Ascending aorta (tissue), 2 donors: ENCODE data around the gene LTBP1. TPM values are rescaled to one million over a fixed set of nuclear protein-coding genes. Genes with fewer than 3 reads are reported as not detected.

Experiments
- DNase-seq, 2 donors: peaks; one replicate each; pipeline ENCODE4 v3.0.0-alpha.2; 2019; ENCODE audit warnings: low spot score in 2 of 2
- H3K27ac ChIP-seq, 2 donors: fragments of 200-600 bp; sonication (generic); one replicate each; pipeline ENCODE4 v1.5.1; 2016 to 2017; ENCODE audit warnings: mild to moderate bottlenecking in 1 of 2
- H3K27me3 ChIP-seq: fragments of 200-600 bp; sonication (generic); one replicate; pipeline ENCODE4 v1.5.1; 2017
- H3K36me3 ChIP-seq, 2 donors: fragments of 200-600 bp; sonication (generic); one replicate each; pipeline ENCODE4 v1.5.1; 2016
- H3K4me1 ChIP-seq, 2 donors: fragments of 200-600 bp; sonication (generic); one replicate each; pipeline ENCODE4 v1.5.1; 2016 to 2017; ENCODE audit warnings: mild to moderate bottlenecking in 1 of 2
- H3K4me3 ChIP-seq, 2 donors: fragments of 200-600 bp; sonication (generic); one replicate each; pipeline ENCODE4 v1.5.1; 2016 to 2017; ENCODE audit warnings: mild to moderate bottlenecking in 1 of 2
- H3K9me3 ChIP-seq, 2 donors: fragments of 200-600 bp; sonication (generic); one replicate each; pipeline ENCODE4 v1.5.1; 2016
- intact Hi-C: fragments of 100-400 bp; cut with DNase I; formaldehyde crosslinking; loops from one replicate; pipeline ENCODE4 v1.15.1; 2023
- total RNA-seq: library from RNA; depleted of rRNA; stranded (reverse); fragments of >200 nt; gene quantifications from one replicate; pipeline ENCODE4 v1.1.0, GENCODE V29; 2016
- TF ChIP-seq, protein P1 (sequence below), 3 experiments: fragments of 200-600 bp in 2 of 3; fragments of 450-650 bp in 1 of 3; sonication (generic) in 2 of 3; IDR thresholded peaks; one replicate each; pipeline ENCODE4 v1.5.1; 2016 to 2019; ENCODE audit warnings: antibody characterized with exemption in 3 of 3, mild to moderate bottlenecking in 1 of 3, moderate library complexity in 1 of 3

Gene LTBP1
- total RNA-seq, 1 donor from 2014 or later = 295 TPM

DNA sequence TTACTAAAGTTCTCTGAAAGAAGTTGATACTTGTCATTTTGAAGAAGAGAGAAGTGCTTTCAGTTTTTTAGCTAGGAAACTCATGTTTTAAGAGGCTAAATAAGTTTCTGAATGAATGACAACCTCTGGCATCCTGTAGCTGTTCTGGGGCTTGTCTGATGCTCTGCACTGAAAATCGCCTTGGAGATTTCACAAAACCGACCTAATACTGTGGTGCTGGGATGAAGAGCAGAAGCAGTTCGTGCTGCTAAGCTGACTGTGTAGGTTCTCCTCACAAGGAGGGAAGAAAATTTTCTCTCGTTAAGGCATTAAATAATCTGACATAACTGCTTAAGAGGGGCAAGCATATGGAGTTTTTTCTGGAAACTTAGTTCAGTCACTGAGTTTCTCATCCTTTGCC, 193.2 kb downstream of the LTBP1 start:
- H3K4me3 ChIP-seq = peak overlapping the region in 1 of 2 donors; percentile 37
- no peaks in the 10 kb centered on the region for H3K9me3 ChIP-seq
- DNase-seq = no peak
- TF ChIP-seq, protein P1, sequence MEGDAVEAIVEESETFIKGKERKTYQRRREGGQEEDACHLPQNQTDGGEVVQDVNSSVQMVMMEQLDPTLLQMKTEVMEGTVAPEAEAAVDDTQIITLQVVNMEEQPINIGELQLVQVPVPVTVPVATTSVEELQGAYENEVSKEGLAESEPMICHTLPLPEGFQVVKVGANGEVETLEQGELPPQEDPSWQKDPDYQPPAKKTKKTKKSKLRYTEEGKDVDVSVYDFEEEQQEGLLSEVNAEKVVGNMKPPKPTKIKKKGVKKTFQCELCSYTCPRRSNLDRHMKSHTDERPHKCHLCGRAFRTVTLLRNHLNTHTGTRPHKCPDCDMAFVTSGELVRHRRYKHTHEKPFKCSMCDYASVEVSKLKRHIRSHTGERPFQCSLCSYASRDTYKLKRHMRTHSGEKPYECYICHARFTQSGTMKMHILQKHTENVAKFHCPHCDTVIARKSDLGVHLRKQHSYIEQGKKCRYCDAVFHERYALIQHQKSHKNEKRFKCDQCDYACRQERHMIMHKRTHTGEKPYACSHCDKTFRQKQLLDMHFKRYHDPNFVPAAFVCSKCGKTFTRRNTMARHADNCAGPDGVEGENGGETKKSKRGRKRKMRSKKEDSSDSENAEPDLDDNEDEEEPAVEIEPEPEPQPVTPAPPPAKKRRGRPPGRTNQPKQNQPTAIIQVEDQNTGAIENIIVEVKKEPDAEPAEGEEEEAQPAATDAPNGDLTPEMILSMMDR (IDR thresholded peaks at IDR 0.05) = no peak
- H3K4me1 ChIP-seq = peaks cover 6 to 56% of the 10 kb centered on the region in 2 donors
- peak overlapping the region; percentile 62 to 69 for H3K27ac ChIP-seq
- H3K36me3 ChIP-seq = peaks cover 0 to 8% of the 10 kb centered on the region in 2 donors
- no peaks in the 10 kb centered on the region for H3K27me3 ChIP-seq
- intact Hi-C loops = loop anchor here (10.0 kb wide), 2 partner anchors 135 to 225 kb away; no protein-coding TSS in a partner anchor

GRCh38 chr2:33141476-33141875, 194.7 kb downstream of the LTBP1 start:
- no peaks in the 10 kb centered on the region for H3K9me3 ChIP-seq
- H3K4me1 ChIP-seq = peaks cover 12 to 70% of the 10 kb centered on the region in 2 donors
- intact Hi-C loops = no loop called here
- H3K4me3 ChIP-seq = peak overlapping the region in 1 of 2 donors; percentile 20
- no peaks in the 10 kb centered on the region for H3K27me3 ChIP-seq
- TF ChIP-seq, protein P1 (IDR thresholded peaks at IDR 0.05) = no peak
- peaks cover 0 to 8% of the 10 kb centered on the region in 2 donors for H3K36me3 ChIP-seq
- peak overlapping the region; percentile 83 to 86 for H3K27ac ChIP-seq
- no peak for DNase-seq

GRCh38 chr2:33142810-33143209, 196.1 kb downstream of the LTBP1 start:
- peak overlapping the region; percentile 83 to 86 for H3K27ac ChIP-seq

GRCh38 chr2:33144243-33144642, 197.5 kb downstream of the LTBP1 start:
- Histone ChIP-seq H3K4me3 (no peak overlapping the region), H3K27me3 (no peaks in the 10 kb centered on the region), H3K9me3 (no peaks in the 10 kb centered on the region), H3K4me1 (peaks cover 6 to 72% of the 10 kb centered on the region in 2 donors), H3K36me3 (peaks cover 5 to 14% of the 10 kb centered on the region in 2 donors), H3K27ac (peak overlapping the region; percentile 83 to 86)
- no peak for DNase-seq
- intact Hi-C loops = no loop called here
- TF ChIP-seq, protein P1 (IDR thresholded peaks at IDR 0.05) = no peak

More at GRCh38 chr2:33142810-33143209, 196.1 kb downstream of the LTBP1 start:
- Histone ChIP-seq H3K9me3 (no peaks in the 10 kb centered on the region), H3K36me3 (peaks cover 2 to 10% of the 10 kb centered on the region in 2 donors), H3K27me3 (no peaks in the 10 kb centered on the region), H3K4me1 (peaks cover 10 to 79% of the 10 kb centered on the region in 2 donors), H3K4me3 (peak overlapping the region in 1 of 2 donors; percentile 20)
- TF ChIP-seq, protein P1 (IDR thresholded peaks at IDR 0.05) = no peak
- DNase-seq = no peak
- intact Hi-C loops = no loop called here

GRCh38 chr2:33145459-33145858, 198.7 kb downstream of the LTBP1 start:
- Histone ChIP-seq H3K27me3 (no peaks in the 10 kb centered on the region), H3K27ac (peak overlapping the region; percentile 83 to 86)
- intact Hi-C loops = loop anchor here (5.0 kb wide), 1 partner anchor 67 kb away; no protein-coding TSS in a partner anchor

More at GRCh38 chr2:33145459-33145858, 198.7 kb downstream of the LTBP1 start:
- TF ChIP-seq, protein P1 (IDR thresholded peaks at IDR 0.05) = no peak
- Histone ChIP-seq H3K4me1 (peaks cover 6 to 67% of the 10 kb centered on the region in 2 donors), H3K4me3 (peak overlapping the region in 1 of 2 donors; percentile 40), H3K9me3 (no peaks in the 10 kb centered on the region), H3K36me3 (peaks cover 5 to 14% of the 10 kb centered on the region in 2 donors)
- no peak for DNase-seq
